ENCODE data around the gene RECQL5.
"Not testable (repeated sequence)": the region's sequence is repeated elsewhere in the genome, so short reads cannot be mapped to it uniquely, and the experiment has no call there.

RECQL5 gene

DNA sequence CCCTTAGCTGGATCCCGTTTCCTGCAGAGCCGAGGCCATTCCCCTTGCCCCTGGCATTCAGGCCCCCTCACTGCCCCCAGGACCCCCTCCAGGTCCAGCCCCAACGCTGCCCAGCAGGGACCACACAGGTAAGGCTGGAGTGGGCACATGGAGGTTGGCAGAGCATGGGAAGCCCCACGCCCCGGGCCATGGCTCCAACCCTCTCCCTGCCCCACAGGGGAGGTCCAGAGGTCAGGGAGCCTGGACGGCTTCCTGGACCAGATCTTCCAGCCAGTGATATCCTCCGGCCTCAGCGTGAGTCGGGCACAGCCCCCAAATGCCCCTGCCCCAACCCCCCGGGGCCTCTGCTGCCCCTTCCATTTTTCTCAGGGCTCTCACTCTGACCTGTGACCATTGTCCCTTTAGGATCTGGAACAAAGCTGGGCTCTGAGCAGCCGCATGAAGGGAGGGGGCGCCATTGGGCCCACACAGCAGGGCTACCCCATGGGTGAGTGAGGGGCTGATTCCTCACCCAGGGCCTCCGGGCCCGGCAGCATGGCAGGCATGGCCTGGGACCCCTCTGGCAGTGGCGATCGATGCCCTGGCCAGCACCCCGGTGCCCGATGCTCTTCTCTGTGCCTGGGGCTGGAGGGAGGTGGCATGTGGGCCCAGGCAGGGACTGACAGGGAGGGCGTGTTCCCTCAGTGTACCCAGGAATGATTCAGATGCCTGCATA, 52.2 kb downstream of the RECQL5 start:
- FAIRE-seq: no peak

DNA sequence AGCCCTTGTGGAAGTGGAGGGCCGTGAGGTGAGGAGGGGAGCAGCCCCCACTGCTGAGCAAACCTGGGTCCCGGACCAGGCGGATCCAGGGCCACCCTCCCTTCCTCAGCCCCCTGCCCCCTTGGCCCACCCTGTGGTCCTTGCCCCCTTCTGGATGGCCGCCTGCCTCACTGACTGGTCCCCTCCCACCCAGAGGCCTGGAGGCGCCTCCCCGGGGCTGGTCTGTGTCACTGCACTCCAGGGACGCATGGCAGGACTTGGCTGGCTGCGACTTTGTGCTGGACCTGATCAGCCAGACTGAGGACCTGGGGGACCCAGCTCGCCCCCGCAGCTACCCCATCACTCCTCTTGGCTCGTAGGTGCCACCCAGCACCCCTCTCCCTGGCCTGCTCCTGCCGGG, 52.9 kb downstream of the RECQL5 start:
- no peak for FAIRE-seq

DNA sequence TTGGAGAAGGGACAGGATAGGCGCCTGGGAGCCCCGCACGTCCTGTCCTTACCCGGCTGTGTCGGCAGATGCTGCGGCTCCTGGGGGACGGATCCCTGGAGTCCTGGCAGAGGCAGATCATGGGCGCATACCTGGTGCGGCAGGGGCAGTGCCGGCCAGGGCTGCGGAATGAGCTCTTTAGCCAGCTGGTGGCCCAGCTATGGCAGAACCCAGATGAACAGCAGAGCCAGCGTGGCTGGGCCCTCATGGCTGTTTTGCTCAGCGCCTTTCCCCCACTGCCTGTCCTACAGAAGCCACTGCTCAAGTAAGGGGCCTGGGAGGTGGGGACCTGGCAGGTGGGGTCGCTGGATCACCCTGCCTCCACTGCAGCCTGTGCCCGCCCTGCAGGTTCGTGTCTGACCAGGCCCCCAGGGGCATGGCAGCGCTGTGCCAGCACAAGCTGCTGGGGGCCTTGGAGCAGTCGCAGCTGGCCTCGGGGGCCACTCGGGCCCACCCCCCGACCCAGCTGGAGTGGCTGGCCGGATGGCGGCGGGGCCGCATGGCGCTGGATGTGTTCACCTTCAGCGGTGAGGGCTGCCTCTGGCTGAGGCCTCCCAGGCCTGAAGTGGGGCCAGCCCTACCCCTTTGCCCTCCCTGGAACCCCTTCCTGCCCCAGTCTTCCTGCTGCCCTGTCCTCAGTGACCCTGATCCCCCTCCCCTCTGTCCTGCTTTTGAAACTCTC, 53.9 kb downstream of the RECQL5 start:
- FAIRE-seq: no peak

DNA sequence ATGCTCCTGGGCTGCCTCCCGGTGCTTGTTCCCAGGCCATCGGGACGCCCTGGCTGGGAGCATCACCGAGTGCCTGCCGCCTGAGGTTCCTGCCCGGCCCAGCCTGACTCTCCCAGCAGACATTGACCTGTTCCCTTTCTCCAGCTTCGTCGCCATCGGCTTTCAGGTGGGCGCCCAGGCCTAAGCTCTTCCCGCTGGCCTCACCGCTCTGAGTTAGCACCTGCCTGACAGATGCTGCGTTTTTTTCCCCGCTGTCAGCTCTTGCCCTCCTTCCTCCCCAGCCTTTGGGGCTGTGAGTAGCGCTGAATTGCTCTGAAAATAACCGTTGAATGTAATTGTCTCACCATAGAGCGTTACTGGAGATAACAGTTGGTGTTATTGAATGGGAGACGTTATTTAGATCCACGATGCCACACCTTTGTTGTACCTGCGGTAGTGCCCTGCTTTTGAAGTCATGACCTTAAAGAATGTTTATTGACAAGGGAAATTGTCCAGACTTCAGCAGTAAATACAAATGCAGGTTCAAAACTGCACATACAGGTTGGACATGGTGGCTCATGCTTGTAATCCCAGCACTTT, 55.0 kb downstream of the RECQL5 start:
- no peak for FAIRE-seq

DNA sequence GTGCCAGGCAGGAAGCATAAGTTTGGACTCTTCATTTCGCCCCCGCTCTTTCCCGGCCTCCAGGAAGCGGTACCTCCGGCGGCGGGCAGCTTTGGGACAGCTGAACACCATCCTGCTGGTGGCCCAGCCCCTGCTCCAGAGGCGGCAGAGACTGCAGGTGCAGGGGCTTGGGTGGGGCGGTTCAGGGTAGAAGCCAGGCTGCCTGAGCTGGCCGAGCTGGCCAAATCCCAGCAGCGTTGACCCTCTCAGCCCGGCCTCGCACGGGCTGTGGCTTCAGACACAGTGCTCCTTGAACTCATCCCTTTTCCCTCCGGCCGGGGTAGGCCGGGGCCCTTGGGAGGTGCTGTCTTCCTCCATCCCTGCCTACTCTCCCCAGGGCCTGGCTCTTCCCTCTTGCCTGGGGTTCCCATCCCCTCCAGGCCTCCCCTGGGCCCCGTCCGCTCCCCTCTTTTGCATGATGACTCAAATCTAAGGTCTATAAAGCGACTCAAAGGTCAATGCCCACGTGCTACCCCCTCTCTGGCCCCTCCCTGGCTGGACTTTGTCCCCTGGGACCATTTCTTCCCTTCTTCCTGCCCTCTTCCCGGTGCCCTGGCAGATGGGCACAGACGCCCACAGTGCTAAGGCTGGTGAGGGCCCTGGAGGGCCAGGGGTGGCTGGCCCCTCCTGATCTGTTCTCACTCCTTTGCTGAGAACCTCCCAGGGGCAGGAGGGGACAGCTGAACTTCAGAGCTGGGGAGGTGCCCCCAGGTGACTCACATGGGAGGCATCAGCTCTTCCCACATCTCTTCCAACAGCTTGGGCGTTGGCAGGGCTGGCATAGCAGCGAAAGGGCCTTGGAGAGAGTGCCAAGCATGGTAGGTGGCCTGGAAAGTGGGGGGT, 56.6 kb downstream of the RECQL5 start:
- no peak for FAIRE-seq

DNA sequence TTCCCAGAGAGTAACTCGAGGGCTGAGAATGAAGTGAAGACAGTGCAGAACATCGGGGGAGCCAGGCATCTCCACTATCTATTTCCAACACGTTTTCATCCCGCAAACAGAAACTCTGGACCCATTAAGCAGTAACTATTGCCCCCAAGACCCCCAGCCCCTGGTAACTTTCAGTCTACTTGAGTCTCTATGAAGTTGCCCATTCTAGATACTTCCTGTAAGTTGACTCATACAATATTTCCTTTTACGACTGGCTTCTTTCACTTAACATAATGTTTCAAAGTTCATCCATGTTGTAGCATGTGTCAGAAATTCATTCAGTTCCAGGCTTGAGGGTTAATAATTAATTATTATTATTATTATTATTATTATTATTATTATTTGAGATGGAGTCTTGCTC, 59.9 kb downstream of the RECQL5 start:
- no peak for FAIRE-seq

DNA sequence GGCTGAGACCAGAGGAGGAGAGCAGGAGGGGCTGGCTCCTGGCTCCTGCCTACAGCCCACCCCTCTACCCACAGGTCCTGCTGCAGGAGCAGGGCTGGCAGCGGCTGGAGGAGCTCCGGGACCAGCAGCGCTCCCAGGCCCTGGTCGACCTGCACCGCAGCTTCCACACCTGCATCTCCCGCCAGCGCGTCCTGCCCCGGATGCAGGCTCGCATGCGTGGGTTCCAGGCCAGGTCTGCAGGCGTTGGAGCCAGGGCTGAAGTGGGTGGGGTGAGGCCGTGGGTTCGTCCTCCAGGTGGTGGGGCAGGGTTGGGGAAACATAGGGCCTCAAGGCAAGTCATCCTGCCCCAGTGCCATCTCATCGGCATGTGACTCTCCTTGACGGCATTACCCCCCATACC, 61.2 kb downstream of the RECQL5 start:
- FAIRE-seq: no peak

DNA sequence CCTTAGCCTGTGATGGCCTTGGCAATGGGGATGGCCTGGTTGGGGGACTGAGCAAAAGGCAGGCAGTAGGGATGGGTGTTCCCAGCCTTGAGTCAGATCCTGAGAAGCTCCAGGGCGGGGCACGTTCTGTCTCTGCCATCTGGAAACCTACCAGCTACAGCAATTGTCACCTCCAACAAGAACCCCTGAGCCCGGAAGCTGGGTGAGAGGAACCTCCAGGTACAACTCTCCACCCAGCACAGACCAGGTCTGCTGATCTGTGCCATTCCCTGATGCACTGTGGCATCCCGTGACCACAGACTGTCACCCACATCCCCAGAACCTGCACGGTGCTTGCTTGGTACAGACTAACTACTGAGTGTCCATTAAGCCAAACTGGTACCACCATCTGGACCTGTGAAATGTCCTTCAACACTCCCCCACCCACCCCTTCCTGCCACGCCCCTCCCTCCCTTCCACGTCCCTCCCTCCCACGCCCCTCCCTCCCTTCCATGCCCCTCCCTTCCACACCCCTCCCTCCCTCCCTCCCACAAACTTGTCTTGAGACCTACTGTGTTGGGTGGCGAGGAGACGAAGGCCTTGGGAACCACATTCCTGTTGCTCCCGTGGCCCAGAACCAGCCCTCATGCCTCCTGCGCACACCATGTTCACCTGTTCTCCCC, 62.8 kb downstream of the RECQL5 start:
- no peak for FAIRE-seq

DNA sequence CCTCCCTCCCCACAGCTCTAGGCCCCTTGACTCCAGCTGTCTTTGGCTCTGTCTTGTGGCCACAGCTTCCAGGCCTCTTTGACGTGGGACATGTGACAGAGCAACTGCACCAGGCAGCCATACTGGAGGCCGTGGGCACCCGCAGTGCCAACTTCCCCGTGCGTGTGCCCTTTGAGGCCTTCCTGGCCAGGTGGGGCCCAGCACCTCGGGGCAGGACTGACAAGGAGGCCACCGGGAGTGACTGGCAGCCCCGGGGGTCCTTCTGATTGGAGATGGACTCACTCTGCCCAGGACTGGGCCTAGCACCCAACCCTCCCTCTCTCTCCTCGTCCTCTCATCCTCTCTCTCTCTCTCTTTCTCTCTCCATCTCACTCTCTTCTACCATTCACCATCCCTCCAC, 63.8 kb downstream of the RECQL5 start:
- FAIRE-seq: no peak

DNA sequence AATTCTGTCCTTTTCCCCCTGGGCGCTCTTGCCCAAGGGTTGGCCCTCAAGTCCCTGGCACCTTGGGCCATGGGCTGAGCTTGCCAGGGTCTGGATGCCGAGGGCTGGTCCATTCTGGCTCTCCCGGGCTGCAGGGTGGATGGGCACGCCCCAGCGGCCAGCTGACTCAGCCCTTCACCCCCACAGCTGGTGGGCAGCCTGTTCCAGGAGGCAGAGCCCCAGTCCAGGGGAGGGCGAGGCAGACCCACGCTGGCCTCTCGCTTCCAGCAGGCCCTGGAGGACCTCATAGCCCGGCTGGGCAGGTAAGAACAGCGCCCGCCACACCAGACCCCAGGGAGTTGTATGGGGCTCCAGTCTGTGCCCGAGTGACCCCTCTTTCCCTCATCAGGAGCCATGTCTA, 64.3 kb downstream of the RECQL5 start:
- FAIRE-seq: no peak

DNA sequence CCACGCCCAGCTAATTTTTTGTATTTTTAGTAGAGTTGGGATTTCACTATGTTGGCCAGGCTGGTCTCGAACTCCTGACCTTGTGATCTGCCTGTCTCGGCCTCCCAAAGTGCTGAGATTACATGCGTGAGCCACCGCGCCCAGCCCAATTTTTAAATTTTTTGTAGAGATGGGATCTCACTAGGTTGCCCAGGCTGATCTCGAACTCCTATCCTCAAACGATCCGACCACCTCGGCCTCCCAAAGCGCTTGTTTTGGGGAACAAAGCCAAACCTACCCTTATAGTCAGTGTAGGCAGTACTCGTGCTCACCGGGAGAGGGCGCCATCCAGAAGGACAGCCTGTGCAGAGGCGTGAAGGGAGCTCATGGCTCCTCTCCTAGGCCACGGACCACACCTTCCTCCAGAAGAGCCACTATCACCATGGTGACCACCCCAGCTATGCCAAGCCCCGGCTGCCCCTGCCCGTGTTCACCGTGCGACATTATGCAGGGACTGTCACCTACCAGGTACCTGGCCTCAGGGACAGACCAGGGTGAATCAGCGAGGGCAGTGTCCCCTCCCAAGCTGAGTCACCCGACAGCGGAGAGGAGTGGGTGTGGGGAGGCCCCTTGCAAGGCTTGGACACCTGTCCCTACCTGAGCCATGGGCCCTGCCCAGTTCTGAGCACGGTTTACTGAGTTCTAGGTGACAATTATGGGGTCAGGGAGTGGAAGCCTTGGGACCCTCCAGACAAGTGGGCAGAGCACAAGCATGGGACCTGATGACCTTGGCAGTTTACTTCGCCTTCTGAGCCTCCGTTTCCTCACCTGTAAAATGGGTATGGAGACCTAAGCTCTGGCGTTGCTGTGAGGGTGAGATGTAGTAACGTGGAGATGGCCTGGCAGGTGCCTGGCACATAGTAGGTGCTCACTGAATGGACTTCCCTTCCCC, 65.6 kb downstream of the RECQL5 start:
- FAIRE-seq: no peak

DNA sequence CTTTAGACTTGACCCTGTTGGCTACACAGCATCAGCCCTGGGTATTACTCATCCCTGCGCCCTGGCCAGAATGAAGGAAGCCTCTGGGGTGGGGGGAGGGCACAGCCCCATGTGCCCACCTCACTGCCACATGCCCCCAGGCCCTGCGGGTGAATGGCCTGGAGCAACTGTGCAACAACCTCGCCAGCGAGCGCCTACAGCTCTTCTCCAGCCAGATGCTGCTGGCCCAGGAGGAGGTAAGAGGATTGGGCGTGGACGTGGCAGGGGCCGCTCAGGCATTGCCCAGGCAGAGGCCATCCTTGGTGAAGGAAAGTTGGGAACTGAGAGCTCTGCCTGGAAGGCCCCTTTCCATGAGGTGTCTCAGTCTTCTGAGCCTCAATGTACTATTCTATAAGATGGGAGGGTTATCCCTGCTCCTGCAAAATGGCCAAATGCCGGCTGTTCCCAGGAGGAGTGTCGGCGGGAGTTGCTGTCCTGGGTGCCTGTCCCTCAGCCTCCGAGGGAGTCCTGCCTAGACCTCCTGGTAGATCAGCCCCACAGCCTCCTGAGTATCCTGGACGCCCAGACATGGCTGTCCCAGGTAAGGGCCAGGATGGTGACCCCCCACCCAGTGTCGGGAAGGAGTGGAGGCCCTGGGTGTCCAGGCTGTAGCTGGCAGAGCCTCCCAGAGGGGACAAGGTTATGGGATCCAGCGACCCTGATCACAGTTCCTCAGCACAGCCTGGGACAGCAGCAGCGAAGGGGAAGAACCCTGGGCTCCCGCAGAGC, 70.5 kb downstream of the RECQL5 start:
- no peak for FAIRE-seq

DNA sequence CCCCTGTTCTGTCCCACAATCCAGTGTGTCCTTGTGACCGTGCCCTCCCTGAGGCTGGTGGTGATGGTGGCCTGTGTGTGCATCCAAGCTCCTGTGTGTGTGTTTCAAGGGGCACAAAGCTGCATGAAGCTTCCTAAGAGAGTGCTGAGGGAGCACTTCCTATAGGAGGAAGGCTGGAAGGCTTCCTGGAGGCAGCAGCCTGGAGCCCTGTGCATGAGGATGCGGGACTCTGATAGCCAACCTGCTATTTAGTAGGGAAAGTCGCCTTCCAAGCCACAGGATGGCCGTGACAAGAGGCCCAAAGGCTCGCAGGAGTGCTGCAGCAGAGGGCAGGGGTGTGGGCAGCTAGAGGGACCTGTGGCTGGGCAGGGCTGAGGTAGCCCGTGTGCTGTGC, 71.0 kb downstream of the RECQL5 start:
- no peak for FAIRE-seq

DNA sequence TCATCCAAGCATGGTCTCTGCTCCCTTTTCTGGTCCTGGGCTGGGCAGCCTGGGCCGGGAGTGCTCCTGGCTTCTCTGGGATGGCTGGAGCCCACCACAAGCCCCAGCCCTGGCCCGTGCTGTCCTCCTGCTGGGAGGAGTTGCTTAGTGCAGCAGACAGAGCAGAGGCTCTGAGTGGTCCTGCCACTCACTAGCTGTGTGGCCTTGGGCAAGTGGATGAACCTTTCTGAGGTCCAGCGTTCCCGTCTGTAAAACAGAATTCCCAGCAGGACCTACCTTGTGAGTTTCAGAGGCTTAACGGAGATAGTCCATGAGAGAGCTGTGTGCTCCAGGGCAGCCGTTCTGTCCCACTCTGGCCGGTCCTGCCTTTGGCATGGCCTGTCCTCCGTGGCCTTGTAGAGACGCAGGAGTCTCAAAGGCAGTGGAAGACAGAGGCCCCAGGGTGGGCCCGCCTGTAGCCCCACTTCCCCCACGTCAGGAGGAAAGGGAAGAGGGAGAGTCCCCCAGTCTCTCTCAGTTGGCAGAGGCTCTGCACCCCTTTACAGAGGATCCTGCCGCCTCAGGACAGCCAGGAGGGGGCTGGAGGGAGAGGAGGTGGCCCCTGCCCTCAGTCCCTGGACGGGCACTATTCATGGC, 71.6 kb downstream of the RECQL5 start:
- FAIRE-seq: no peak

DNA sequence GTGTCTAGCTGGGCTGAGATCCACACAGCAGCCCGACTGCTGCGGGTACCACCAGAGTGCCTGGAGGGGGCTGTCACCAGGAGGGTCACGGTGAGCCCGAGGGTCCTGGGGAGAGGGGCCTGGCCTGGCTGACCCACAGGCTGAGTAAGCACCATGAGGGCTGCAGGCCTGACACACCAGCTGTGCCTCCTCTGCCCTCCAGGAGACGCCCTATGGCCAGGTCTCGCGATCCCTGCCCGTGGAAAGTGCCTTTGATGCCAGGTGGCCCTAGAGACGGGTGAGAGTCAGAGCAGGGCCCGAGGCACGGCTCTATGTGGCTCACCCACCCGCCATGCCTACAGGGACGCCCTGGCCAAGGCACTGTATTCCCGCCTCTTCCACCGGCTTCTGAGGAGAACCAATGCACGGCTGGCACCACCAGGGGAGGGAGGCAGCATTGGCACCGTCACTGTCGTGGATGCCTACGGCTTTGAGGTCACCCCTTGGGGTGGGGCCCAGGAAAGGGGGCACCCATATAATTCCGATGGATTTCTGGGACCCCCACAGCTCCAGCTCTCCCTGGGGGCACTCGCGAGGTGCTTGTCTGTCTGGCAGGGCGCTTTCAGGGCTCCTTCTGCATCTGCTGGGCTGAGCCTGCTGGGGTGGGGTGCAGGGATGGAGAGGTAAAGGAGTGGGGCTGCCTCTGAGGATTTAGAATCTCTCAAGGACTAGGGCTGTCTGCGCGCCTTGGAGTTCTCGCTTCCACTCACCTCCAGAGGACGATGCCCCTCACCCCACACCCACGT, 72.3 kb downstream of the RECQL5 start:
- FAIRE-seq: no peak

DNA sequence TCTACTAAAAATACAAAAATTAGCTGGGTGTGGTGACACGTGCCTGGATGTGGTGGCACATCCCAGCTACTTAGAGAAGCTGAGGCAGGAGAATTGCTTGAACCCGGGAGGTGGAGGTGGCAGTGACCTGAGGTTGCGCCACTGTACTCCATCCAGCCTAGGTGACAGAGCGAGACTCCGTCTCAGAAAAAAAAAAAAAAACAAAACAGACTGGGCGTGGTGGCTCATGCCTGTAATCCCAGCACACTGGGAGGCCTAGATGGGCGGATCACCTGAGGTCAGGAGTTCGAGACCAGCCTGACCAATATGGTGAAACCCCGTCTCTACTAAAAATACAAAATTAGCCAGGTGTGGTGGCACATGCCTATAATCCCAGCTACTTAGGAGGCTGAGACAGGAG, 73.5 kb downstream of the RECQL5 start:
- FAIRE-seq: not testable (repeated sequence)

DNA sequence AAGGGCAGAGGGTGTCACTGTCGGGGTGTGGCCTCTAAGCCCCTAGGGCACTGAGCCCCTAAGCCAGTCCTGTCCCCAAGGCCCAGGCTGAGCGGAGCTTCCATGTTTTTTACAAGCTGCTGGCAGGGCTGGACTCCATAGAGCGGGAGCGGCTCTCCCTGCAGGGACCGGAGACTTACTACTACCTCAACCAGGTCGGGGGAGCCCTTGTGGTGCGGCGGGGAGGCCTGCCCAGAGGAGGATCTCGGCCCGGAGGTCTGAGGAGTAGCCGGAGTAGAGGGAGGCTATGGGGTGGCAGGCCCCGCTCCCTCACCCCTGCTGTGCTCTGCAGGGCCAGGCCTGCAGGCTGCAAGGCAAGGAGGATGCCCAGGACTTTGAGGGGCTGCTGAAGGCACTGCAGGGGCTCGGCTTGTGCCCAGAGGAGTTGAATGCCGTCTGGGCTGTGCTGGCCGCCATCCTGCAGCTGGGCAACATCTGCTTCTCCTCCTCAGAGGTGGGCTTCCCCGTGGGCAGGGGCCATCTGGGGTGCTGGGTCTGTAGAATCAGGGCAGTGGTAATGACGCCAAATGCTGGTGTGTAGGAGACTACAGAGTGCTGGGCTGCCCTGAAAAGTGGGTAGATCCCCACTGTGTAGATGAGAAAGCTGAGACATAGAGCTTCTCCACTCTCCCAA, 74.5 kb downstream of the RECQL5 start:
- FAIRE-seq: no peak

DNA sequence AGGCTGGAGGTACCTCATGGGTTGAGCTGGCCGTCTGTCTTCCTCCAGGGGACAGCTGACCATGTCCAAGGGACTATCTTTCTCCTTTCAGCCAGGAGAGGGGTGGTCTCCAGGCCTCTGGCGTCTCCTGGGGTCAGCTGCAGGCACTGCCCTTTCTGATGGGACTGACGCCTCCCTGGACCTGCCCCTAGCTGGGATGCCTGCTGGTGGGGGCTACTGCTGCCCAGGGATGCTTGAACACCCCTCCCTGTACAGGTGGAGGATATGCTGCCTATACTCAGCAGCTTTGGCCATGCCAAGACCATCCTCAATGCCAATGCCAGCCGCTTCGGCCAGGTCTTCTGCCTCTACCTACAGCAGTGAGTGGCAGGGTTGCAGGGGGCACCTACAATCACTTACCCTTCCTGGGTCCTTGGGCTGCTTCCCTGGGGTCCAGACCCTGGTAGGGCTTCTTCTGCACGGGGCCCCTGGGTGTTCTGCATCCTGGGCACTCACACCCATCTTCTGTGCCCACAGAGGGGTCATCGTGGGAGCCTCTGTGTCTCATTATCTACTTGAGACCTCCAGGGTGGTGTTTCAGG, 75.1 kb downstream of the RECQL5 start:
- no peak for FAIRE-seq
